ENCODE data around the gene METTL9.

- TF ChIP-seq CTCF (IDR thresholded peaks at IDR 0.05) (no peak), POLR2A (IDR thresholded peaks at IDR 0.05) (no peak)
Observed at GRCh38 chr16:21565861-21566669, 33.3 kb upstream of the METTL9 start.
